ENCODE data around the gene CELSR3. TPM values are rescaled to one million over a fixed set of nuclear protein-coding genes. Genes with fewer than 3 reads are reported as not detected.

Gene CELSR3
- total RNA-seq, 1 experiment from 2014 or later: 1.1 TPM

DNA sequence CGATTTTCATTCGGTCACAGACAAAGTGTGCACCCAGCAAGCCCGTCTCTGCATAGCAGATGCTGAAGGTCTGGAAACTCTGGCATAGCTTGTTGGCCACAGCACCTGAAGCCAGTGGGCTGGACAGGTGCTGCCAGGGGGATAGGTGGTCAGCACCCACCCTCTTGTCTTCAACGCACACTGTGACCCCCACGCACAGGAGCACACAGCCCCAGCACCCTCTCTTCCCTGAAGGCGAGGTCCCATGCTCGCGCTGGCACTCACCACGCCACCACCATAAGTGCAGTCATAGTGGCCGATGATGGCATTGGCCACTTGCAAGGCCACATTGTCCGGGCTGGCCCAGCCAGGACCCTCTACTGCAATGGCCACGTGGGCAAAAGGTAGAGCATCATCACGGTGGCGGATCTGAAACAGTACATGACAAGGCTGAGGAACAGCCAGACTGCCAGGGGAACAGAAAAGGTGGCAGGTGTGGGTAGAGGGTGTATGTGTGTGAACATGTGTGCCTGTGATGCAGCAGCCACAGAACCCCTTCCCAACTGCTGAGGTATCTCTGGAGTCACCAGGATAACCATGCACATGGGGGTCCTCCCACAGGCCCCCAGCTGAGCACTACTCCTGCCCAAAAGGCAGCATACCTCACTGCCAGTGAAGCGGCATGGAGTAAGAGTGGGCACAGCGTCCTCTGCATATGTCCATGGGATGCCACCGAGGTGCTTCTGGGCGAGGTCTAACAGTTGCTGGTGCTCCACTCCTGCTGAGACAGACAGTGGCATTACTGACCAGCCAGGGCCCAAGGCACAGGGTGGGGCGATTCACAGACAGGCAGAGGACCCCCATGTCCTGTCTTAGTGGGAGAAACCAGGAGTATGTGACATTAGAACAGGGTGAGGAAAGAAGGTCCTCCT lies 61.7 kb downstream of the CELSR3 start:
- no peak overlapping the region for H3K9ac ChIP-seq (ENCODE audit: low read length)
- no peaks in the 10 kb centered on the region for H3K9me2 ChIP-seq (replicated peaks; ENCODE audit: low read length)
- H3K79me2 ChIP-seq (ENCODE audit: low read length): peaks cover 12% of the 10 kb centered on the region
- no peaks in the 10 kb centered on the region for H3K9me3 ChIP-seq (ENCODE audit: low read length)
- H3K36me3 ChIP-seq (ENCODE audit: low read depth, low read length): peaks cover 70% of the 10 kb centered on the region
- no peak for ATAC-seq
- H2AFZ ChIP-seq (ENCODE audit: low read length): no peak overlapping the region
- ChIA-PET CTCF (no interaction called here), POLR2A (ENCODE audit: unreplicated experiment) (no interaction called here)
- H3K27ac ChIP-seq (ENCODE audit: low read length): no peak overlapping the region
- no TSS peak for BruUV-seq (replicated peaks)
- intact Hi-C loops (cut with micrococcal nuclease): no loop called here
- no peak overlapping the region for H3K4me2 ChIP-seq (ENCODE audit: low read length)
- TF ChIP-seq EZH2 (IDR thresholded peaks at IDR 0.05; ENCODE audit: low read length, unreplicated experiment): no peak
- TF ChIP-seq, protein P1, sequence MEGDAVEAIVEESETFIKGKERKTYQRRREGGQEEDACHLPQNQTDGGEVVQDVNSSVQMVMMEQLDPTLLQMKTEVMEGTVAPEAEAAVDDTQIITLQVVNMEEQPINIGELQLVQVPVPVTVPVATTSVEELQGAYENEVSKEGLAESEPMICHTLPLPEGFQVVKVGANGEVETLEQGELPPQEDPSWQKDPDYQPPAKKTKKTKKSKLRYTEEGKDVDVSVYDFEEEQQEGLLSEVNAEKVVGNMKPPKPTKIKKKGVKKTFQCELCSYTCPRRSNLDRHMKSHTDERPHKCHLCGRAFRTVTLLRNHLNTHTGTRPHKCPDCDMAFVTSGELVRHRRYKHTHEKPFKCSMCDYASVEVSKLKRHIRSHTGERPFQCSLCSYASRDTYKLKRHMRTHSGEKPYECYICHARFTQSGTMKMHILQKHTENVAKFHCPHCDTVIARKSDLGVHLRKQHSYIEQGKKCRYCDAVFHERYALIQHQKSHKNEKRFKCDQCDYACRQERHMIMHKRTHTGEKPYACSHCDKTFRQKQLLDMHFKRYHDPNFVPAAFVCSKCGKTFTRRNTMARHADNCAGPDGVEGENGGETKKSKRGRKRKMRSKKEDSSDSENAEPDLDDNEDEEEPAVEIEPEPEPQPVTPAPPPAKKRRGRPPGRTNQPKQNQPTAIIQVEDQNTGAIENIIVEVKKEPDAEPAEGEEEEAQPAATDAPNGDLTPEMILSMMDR (conservative IDR thresholded peaks at IDR 0.05; ENCODE audit: low read depth, low read length): no peak
- TF ChIP-seq EZH2phosphoT487 (IDR thresholded peaks at IDR 0.05; ENCODE audit: borderline replicate concordance, low read length): no peak
- no peaks in the 10 kb centered on the region for H4K20me1 ChIP-seq (ENCODE audit: low read length)
- DNase-seq: no peak
- H3K4me3 ChIP-seq (ENCODE audit: low read length): no peak overlapping the region
- H3F3A ChIP-seq (ENCODE audit: low read length, unreplicated experiment): no peaks in the 10 kb centered on the region
- H3K27me3 ChIP-seq (ENCODE audit: low read length): no peaks in the 10 kb centered on the region
- peaks cover 54% of the 10 kb centered on the region for H3K4me1 ChIP-seq (ENCODE audit: insufficient read depth, low read length)

DNA sequence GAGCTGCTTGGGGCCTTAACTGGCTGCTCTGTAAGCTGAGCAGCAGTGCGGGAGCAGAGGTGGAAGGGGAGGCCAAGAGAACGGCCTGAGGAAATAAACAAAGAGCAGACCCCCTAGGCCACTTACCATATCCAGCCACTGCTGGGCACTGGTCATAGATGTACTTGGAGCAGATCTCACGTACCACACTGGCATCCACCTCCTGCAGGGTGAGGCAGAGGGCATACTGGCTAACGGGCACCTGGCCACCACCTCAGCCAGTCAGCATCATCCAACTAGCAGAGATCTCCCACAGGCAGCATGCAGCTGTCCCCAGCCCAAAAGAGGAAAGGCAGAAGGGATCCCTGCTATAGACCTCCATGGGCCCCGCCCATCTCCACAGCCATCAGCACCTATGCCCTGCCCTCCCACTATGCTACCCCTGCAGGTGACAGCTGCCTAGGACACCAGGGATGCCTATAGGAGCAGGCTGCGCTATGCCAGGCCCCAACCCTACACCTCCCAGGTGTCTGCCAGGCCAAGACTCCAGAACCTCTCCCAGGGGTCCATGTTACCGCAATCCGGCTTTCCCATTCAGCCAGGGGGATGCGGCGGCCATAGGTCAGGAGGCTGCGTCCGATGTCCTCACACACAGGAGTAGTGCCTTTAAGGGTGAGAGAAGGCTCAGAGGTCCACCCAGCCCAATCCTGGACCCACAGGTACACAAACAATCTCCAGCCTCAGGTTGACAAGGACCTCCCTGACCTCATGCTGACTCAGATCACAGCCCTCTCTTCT lies 63.0 kb downstream of the CELSR3 start:
- no peak overlapping the region for H2AFZ ChIP-seq (ENCODE audit: low read length)
- H3K27ac ChIP-seq (ENCODE audit: low read length): peak overlapping the region; percentile 89
- H3K9ac ChIP-seq (ENCODE audit: low read length): peak overlapping the region; percentile 4; the same call in 1 of the 2 replicates
- CTCF ChIA-PET: no interaction called here
- H3K9me2 ChIP-seq (replicated peaks; ENCODE audit: low read length): no peaks in the 10 kb centered on the region
- ATAC-seq: no peak
- TF ChIP-seq EZH2 (IDR thresholded peaks at IDR 0.05; ENCODE audit: low read length, unreplicated experiment): no peak
- TF ChIP-seq, protein P1 (conservative IDR thresholded peaks at IDR 0.05; ENCODE audit: low read depth, low read length): no peak
- TF ChIP-seq EZH2phosphoT487 (IDR thresholded peaks at IDR 0.05; ENCODE audit: borderline replicate concordance, low read length): no peak
- H3K79me2 ChIP-seq (ENCODE audit: low read length): no peaks in the 10 kb centered on the region
- POLR2A ChIA-PET (ENCODE audit: unreplicated experiment): no interaction called here
- H3K9me3 ChIP-seq (ENCODE audit: low read length): no peaks in the 10 kb centered on the region
- DNase-seq: no peak
- H3K4me1 ChIP-seq (ENCODE audit: insufficient read depth, low read length): peaks cover 67% of the 10 kb centered on the region
- no peaks in the 10 kb centered on the region for H4K20me1 ChIP-seq (ENCODE audit: low read length)
- H3K36me3 ChIP-seq (ENCODE audit: low read depth, low read length): peaks cover 58% of the 10 kb centered on the region
- intact Hi-C loops (cut with micrococcal nuclease): loop anchor here (5.0 kb wide), 1 partner anchor 42 kb away; the partner anchor contains the start of gene PFKFB4
- no peaks in the 10 kb centered on the region for H3K27me3 ChIP-seq (ENCODE audit: low read length)
- peak overlapping the region; percentile 59 for H3K4me2 ChIP-seq (ENCODE audit: low read length)
- no peaks in the 10 kb centered on the region for H3F3A ChIP-seq (ENCODE audit: low read length, unreplicated experiment)
- no TSS peak for BruUV-seq (replicated peaks)
- no peak overlapping the region for H3K4me3 ChIP-seq (ENCODE audit: low read length)

All from PC-3 (cell line).